ENCODE results near the gene SGTA. TPM values are rescaled to one million over a fixed set of nuclear protein-coding genes. Genes with fewer than 3 reads are reported as not detected.

The SGTA gene
- total and polyA plus RNA-seq, 2 of the 13 experiments (the other 11 are each of a cell fraction or from before 2014, with no cell fraction given), result 43.9 to 47.4 TPM

DNA sequence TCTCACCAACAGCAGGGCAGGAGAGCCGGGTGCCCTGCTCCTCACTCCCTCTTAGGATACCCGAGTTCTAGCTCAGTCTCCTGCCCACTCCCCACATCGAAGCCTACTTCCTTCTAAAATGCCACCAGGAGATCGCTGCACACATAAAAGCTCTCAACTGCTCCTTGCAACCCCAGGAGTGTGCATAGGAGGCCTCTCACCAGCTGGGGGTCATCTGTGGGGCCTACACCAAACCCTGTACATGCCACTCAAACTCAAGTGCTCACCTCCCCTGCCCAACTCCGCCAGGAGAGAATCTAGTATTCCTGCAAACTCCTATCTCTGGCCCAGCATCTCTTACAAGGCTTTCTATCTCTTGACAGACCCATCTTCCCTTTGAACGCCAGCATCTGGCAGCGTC is 2.8 kb downstream of the SGTA start:
- no peaks in the 10 kb centered on the region for H3K9me3 ChIP-seq (ENCODE audit: low read length)
- no peaks in the 10 kb centered on the region; a peak in 1 of 5 replicates for H3K27me3 ChIP-seq (ENCODE audit: control insufficient read depth in 1 of 2, insufficient read depth in 2 of 2, low read length in 2 of 2)
- H2AFZ ChIP-seq (ENCODE audit: low read length), result no peak overlapping the region
- TF ChIP-seq TGIF2 (CRISPR knock-in tag; IDR thresholded peaks at IDR 0.05), result no peak
- TF ChIP-seq ARID2 (CRISPR knock-in tag; IDR thresholded peaks at IDR 0.05; ENCODE audit: borderline replicate concordance), result no peak
- TF ChIP-seq ATRX (CRISPR knock-in tag; IDR thresholded peaks at IDR 0.05; ENCODE audit: borderline replicate concordance), result no peak
- no peak for TF ChIP-seq WIZ (CRISPR knock-in tag; IDR thresholded peaks at IDR 0.05)
- no peak for TF ChIP-seq TBP (CRISPR knock-in tag; IDR thresholded peaks at IDR 0.05)
- TF ChIP-seq DNMT1 (CRISPR knock-in tag; IDR thresholded peaks at IDR 0.05), result no peak
- no peak for TF ChIP-seq ZNF83 (CRISPR knock-in tag; IDR thresholded peaks at IDR 0.05; ENCODE audit: borderline replicate concordance)
- TF ChIP-seq, protein P1, sequence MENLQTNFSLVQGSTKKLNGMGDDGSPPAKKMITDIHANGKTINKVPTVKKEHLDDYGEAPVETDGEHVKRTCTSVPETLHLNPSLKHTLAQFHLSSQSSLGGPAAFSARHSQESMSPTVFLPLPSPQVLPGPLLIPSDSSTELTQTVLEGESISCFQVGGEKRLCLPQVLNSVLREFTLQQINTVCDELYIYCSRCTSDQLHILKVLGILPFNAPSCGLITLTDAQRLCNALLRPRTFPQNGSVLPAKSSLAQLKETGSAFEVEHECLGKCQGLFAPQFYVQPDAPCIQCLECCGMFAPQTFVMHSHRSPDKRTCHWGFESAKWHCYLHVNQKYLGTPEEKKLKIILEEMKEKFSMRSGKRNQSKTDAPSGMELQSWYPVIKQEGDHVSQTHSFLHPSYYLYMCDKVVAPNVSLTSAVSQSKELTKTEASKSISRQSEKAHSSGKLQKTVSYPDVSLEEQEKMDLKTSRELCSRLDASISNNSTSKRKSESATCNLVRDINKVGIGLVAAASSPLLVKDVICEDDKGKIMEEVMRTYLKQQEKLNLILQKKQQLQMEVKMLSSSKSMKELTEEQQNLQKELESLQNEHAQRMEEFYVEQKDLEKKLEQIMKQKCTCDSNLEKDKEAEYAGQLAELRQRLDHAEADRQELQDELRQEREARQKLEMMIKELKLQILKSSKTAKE (CRISPR knock-in tag; IDR thresholded peaks at IDR 0.05; ENCODE audit: borderline replicate concordance), result no peak
- no peak for TF ChIP-seq XBP1 (CRISPR knock-in tag; IDR thresholded peaks at IDR 0.05)
- DNase-seq (ENCODE audit: low spot score) (no peak), FAIRE-seq (no peak), ATAC-seq (no peak)
- peaks cover 70% of the 10 kb centered on the region for H3K4me1 ChIP-seq (ENCODE audit: insufficient read depth, low read length)
- peak overlapping the region; percentile 90; the same call in 1 of the 2 replicates for H3K4me2 ChIP-seq (ENCODE audit: low read depth, low read length)
- peaks cover 0 to 10% of the 10 kb centered on the region in 2 experiments; a peak in 1 of 5 replicates for H3K36me3 ChIP-seq (replicated peaks in 1 of 2; ENCODE audit: control insufficient read depth in 1 of 2, insufficient read depth in 2 of 2, low read length in 2 of 2)
- in situ Hi-C loops (cut with HindIII; ENCODE audit: extremely low pct_ligation_motif_present, low pct_unique_long_range_greater_than_20kb), result no loop called here
- peaks cover 9% of the 10 kb centered on the region; the same call in 1 of the 2 replicates for H4K20me1 ChIP-seq (ENCODE audit: insufficient read depth, low read length)
- WGBS (ENCODE audit: low lambda C conversion rate), result 98% methylated on average over 7 of the region's 7 CpGs
- intact Hi-C loops (cut with micrococcal nuclease; ENCODE audit: unreplicated experiment), result no loop called here
- ChIA-PET CTCF (ENCODE audit: low intra/inter-chr PET ratio, low total read pairs) (no interaction called here), POLR2A (no interaction called here)
- peak overlapping the region; percentile 98; the same call in 1 of the 2 replicates for H3K9ac ChIP-seq (ENCODE audit: insufficient read depth, low read depth, low read length)
- H3K4me3 ChIP-seq (replicated peaks in 1 of 3; ENCODE audit: insufficient read depth in 1 of 3, low read depth in 2 of 3, low read length in 3 of 3), result no peak overlapping the region
- H3K27ac ChIP-seq (ENCODE audit: extremely low read length, insufficient read depth, low read length), result no peak overlapping the region
- no TSS peak for BruUV-seq (replicated peaks)
- H3K79me2 ChIP-seq (ENCODE audit: insufficient read depth, low read length), result peaks cover 75% of the 10 kb centered on the region

All from HepG2 (cell line).